ENCODE results near the gene GDNF.
"Not testable (repeated sequence)": the region's sequence is repeated elsewhere in the genome, so short reads cannot be mapped to it uniquely, and the experiment has no call there.

Gene GDNF, protein sequence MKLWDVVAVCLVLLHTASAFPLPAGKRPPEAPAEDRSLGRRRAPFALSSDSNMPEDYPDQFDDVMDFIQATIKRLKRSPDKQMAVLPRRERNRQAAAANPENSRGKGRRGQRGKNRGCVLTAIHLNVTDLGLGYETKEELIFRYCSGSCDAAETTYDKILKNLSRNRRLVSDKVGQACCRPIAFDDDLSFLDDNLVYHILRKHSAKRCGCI

GRCh38 chr5:37839407-37840052 is at the start of gene GDNF:
GDNF (minus strand) TSS chr5:37840041; CDS start chr5:37834796, 5,245 bp downstream.
- H3K27ac Mint-ChIP-seq, result no peak within 1 kb of the TSS
- no peak within 1 kb of the TSS for H3K4me3 Mint-ChIP-seq
- H3K9me3 Mint-ChIP-seq, result no peaks in the 10 kb centered on the region
- H3K4me1 Mint-ChIP-seq (ENCODE audit: low read depth), result peaks cover 25% of the 10 kb centered on the region
- H3K27me3 Mint-ChIP-seq, result peaks cover 80% of the 10 kb centered on the region
- H3K36me3 Mint-ChIP-seq (ENCODE audit: low read depth), result no peaks in the 10 kb centered on the region

GRCh38 chr5:37888476-37888875 is 48.6 kb upstream of the GDNF start:
- H3K4me3 Mint-ChIP-seq, result no peak overlapping the region

DNA sequence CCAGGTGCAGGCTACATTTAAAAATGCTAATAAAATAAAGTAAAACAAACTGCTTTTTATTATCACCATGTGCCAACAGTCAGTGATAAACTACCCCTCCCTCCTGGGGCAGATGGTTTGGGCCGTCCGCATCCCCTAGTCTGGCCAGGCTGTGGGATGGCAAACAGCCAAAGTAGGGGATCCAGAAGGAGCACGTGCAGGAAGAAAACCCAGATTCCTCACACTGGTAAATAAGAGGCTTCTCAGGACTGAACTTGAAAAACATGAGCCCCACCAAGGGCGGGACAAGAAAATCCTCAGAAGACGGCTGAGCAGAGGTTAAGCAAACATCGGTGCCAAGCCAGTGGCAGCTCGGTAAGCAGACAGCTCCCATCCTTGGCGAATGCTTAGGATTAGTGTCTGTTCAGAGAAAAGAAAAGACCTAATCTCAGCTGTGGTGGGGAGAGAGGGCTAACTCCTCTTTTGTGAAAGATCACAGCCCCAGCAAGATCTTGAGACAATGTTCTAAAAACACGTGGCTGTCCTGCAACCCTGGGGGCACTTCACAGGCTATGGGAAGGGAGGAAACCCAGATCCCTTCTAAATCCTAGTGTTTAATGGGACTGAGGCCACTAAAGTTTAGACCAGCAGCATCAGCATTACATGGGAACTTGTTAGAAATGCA is 46.5 kb upstream of the GDNF start:
- H3K9me3 Mint-ChIP-seq, result no peaks in the 10 kb centered on the region
- no peak overlapping the region for H3K4me3 Mint-ChIP-seq
- H3K4me1 Mint-ChIP-seq (ENCODE audit: low read depth), result no peaks in the 10 kb centered on the region
- peaks cover 18% of the 10 kb centered on the region for H3K27me3 Mint-ChIP-seq
- no peaks in the 10 kb centered on the region for H3K36me3 Mint-ChIP-seq (ENCODE audit: low read depth)
- H3K27ac Mint-ChIP-seq, result no peak overlapping the region

More at GRCh38 chr5:37888476-37888875, 48.6 kb upstream of the GDNF start:
- H3K36me3 Mint-ChIP-seq (ENCODE audit: low read depth), result no peaks in the 10 kb centered on the region
- H3K4me1 Mint-ChIP-seq (ENCODE audit: low read depth), result no peaks in the 10 kb centered on the region
- H3K9me3 Mint-ChIP-seq, result no peaks in the 10 kb centered on the region
- H3K27ac Mint-ChIP-seq, result no peak overlapping the region
- peaks cover 10% of the 10 kb centered on the region for H3K27me3 Mint-ChIP-seq

- H3K36me3 Mint-ChIP-seq (ENCODE audit: low read depth), result no peaks in the 10 kb centered on the region
- H3K27me3 Mint-ChIP-seq, result peaks cover 21% of the 10 kb centered on the region
- no peaks in the 10 kb centered on the region for H3K4me1 Mint-ChIP-seq (ENCODE audit: low read depth)
- no peak overlapping the region for H3K4me3 Mint-ChIP-seq
- peaks cover 5% of the 10 kb centered on the region for H3K9me3 Mint-ChIP-seq
- H3K27ac Mint-ChIP-seq, result no peak overlapping the region
Observed at GRCh38 chr5:37882636-37883035, 42.8 kb upstream of the GDNF start.

GRCh38 chr5:37881359-37881758 is 41.5 kb upstream of the GDNF start:
- H3K27ac Mint-ChIP-seq, result no peak overlapping the region
- H3K4me1 Mint-ChIP-seq (ENCODE audit: low read depth), result no peaks in the 10 kb centered on the region
- H3K36me3 Mint-ChIP-seq (ENCODE audit: low read depth), result no peaks in the 10 kb centered on the region
- peaks cover 21% of the 10 kb centered on the region for H3K27me3 Mint-ChIP-seq
- peaks cover 5% of the 10 kb centered on the region for H3K9me3 Mint-ChIP-seq
- H3K4me3 Mint-ChIP-seq, result no peak overlapping the region

DNA sequence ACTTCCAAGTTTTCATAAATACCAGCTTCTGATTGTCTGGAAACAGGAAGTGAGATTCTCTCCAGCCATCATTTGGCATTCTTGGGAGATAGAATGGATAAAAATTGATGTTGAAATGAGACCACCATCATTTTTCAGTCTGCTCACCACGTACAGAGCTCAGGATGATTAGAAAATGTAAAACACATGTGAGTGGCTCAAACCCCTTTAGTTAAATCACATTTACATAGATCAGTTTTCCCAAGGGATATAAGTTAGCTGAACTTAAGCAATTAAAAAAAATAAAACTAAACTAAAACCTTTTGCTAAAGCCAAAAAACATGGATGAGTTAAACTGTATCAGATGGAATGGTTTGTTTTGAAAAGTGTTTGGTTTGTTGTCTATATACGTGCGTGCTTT is 37.1 kb upstream of the GDNF start:
- no peak overlapping the region for H3K4me3 Mint-ChIP-seq
- peaks cover 5% of the 10 kb centered on the region for H3K9me3 Mint-ChIP-seq
- H3K4me1 Mint-ChIP-seq (ENCODE audit: low read depth), result no peaks in the 10 kb centered on the region
- H3K27me3 Mint-ChIP-seq, result peaks cover 10% of the 10 kb centered on the region
- no peak overlapping the region for H3K27ac Mint-ChIP-seq
- H3K36me3 Mint-ChIP-seq (ENCODE audit: low read depth), result no peaks in the 10 kb centered on the region

DNA sequence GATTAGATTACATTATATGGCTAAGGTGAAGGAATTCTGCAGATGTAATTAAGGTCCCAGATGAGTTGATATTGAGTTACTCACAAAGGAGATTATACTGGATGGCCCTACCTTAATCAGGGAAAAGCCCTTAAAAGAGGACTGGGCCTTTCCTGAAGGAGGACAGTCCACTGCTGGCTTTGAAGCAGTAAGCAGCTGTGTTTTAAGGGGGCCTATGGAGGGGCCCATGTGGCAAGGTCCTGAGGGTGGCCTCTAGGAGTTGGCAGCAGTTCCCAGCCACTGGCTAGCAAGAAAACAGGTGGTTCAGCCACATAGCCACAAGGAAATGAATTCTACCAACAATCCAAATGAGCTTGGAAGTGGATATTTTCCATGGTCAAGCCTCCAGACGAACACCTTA is 36.4 kb upstream of the GDNF start:
- H3K9me3 Mint-ChIP-seq, result peaks cover 5% of the 10 kb centered on the region
- H3K36me3 Mint-ChIP-seq (ENCODE audit: low read depth), result no peaks in the 10 kb centered on the region

DNA sequence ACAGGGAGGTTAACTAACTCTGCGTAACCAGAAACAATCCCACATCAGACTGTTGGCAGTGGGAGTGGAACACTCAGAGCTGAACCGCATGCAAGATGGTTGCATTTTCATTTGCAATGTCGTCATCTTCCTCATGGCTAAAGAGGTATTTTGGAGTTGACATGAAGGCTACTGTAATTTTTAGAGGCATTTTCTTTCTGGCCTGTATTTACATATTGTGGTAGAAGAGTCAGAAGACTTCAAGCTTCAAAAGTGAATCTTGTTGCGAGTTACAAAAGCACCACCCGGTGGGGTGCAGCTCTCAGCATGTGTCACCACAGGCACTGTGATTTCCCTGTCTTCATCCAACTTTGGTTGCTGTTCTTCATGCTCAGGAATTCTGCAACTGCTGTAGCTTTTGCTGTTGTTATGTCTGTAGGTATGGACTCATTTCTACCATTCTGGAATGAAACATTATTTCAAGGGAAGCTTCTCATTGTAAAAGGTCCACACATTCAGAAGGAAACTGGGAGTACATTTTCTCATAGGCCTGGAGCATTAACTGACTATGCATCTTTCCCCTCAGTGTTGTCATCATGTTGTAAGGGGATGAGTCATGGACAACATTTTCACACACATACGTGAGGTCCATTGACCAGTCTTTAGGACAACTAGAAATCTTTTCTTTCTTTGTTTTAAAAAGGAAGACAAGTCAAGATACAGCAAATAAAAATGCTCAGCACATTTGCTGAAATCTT is 35.4 kb upstream of the GDNF start:
- H3K9me3 Mint-ChIP-seq, result peaks cover 5% of the 10 kb centered on the region
- no peak overlapping the region for H3K27ac Mint-ChIP-seq
- H3K36me3 Mint-ChIP-seq (ENCODE audit: low read depth), result no peaks in the 10 kb centered on the region
- no peaks in the 10 kb centered on the region for H3K4me1 Mint-ChIP-seq (ENCODE audit: low read depth)
- H3K27me3 Mint-ChIP-seq, result peaks cover 5% of the 10 kb centered on the region
- no peak overlapping the region for H3K4me3 Mint-ChIP-seq

More for the DNA sequence above, 36.4 kb upstream of the GDNF start:
- Mint-ChIP-seq H3K4me3 (no peak overlapping the region), H3K27ac (no peak overlapping the region), H3K4me1 (ENCODE audit: low read depth) (no peaks in the 10 kb centered on the region), H3K27me3 (peaks cover 6% of the 10 kb centered on the region)

- peaks cover 5% of the 10 kb centered on the region for H3K27me3 Mint-ChIP-seq
- no peaks in the 10 kb centered on the region for H3K4me1 Mint-ChIP-seq (ENCODE audit: low read depth)
- no peaks in the 10 kb centered on the region for H3K36me3 Mint-ChIP-seq (ENCODE audit: low read depth)
- no peak overlapping the region for H3K27ac Mint-ChIP-seq
- H3K4me3 Mint-ChIP-seq, result no peak overlapping the region
- no peaks in the 10 kb centered on the region for H3K9me3 Mint-ChIP-seq
Observed at GRCh38 chr5:37873988-37874387, 34.1 kb upstream of the GDNF start.

GRCh38 chr5:37871023-37871815 is 31.4 kb upstream of the GDNF start:
- H3K36me3 Mint-ChIP-seq (ENCODE audit: low read depth), result no peaks in the 10 kb centered on the region

DNA sequence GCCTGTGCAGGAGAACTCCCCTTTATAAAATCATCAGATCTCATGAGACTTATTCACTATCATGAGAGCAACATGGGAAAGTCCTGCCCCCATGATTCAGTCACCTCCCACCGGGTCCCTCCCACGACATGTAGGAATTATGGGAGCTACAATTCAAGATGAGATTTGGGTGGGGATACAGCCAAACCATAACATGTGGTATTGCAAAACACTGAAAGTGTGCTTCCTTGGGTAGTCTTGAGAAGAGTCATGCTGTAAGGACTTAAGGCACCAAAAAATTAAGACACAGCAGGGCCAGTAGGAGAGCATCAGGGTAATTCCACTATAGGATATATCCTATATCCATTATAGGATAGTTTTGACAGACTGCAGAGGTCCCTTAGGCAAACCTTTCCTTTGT is 29.4 kb upstream of the GDNF start:
- Mint-ChIP-seq H3K9me3 (no peaks in the 10 kb centered on the region), H3K4me3 (no peak overlapping the region), H3K4me1 (ENCODE audit: low read depth) (no peaks in the 10 kb centered on the region), H3K27me3 (peaks cover 4% of the 10 kb centered on the region), H3K27ac (no peak overlapping the region), H3K36me3 (ENCODE audit: low read depth) (no peaks in the 10 kb centered on the region)

More at GRCh38 chr5:37871023-37871815, 31.4 kb upstream of the GDNF start:
- H3K27me3 Mint-ChIP-seq, result peaks cover 9% of the 10 kb centered on the region
- H3K27ac Mint-ChIP-seq, result no peak overlapping the region
- no peak overlapping the region for H3K4me3 Mint-ChIP-seq
- H3K4me1 Mint-ChIP-seq (ENCODE audit: low read depth), result no peaks in the 10 kb centered on the region
- no peaks in the 10 kb centered on the region for H3K9me3 Mint-ChIP-seq

DNA sequence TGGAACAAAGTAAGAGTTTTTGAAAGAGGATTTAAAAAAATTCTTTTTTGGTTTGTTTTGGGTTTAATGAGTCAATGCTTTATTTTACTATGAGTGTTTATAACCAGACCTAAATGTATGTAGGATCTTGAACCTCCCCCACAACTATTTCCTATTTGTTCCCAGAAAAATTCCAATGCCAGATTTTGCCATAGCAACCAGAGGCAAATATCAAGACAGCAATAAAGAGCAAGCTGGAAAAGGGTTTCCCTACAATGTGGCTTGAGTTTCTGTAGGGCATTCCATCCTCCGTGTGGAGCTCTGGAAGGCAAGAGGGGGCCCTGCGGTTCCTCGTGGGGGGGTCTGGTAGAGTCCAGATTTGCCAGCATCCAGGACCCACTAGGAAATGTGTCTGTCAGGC is 27.8 kb upstream of the GDNF start:
- Mint-ChIP-seq H3K9me3 (no peaks in the 10 kb centered on the region), H3K4me3 (no peak overlapping the region), H3K36me3 (ENCODE audit: low read depth) (no peaks in the 10 kb centered on the region), H3K27ac (no peak overlapping the region), H3K27me3 (peaks cover 4% of the 10 kb centered on the region), H3K4me1 (ENCODE audit: low read depth) (no peaks in the 10 kb centered on the region)

DNA sequence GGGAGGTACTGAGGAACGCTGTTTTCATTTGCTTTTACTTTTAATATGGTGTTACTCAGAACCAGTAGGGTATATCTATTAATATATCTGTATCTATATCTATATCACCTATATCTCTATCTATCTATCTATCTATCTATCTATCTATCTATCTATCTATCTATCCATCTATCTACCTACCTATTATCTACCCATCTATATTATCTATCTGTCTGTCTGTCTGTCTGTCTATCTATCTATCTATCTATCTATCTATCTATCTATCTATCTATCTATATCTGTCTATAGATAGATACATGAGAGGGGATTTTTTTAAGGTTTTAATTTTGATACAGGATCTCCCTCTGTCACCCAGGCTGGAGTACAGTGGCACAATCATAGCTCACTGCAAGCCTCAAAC is 23.1 kb upstream of the GDNF start:
- H3K27me3 Mint-ChIP-seq; H3K36me3 Mint-ChIP-seq (ENCODE audit: low read depth); H3K4me1 Mint-ChIP-seq (ENCODE audit: low read depth); H3K4me3 Mint-ChIP-seq; H3K9me3 Mint-ChIP-seq; H3K27ac Mint-ChIP-seq: not testable (repeated sequence)

DNA sequence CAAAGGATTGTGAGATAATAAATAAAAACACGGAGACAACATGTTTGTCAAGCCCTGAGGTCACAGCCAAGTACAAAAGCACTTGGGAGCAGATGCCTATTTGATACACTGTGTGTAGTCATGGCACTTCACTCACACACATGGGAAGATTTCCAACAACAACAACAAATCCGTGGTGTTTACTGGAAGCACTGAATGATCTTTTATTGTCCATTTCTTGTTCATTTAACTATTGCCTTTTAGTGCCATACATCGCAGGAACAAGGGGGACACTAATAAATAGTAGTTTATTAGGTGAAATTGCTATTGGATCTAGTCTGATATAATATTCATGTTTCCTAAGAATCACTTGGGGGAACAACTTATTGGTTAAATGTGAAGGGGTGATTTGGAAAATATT is 20.4 kb upstream of the GDNF start:
- Mint-ChIP-seq H3K36me3 (ENCODE audit: low read depth) (no peaks in the 10 kb centered on the region), H3K9me3 (peaks cover 7% of the 10 kb centered on the region), H3K27me3 (peaks cover 9% of the 10 kb centered on the region), H3K4me3 (no peak overlapping the region), H3K4me1 (ENCODE audit: low read depth) (no peaks in the 10 kb centered on the region), H3K27ac (no peak overlapping the region)

All from stimulated activated naive CD8-positive, alpha-beta T cell treated with anti-CD3 and anti-CD28 coated beads, Interleukin-15, Interleukin-2, amounts not matched to agents 100 ng/mL and 50 ng/mL, for 24 hours (primary cell).